ENCODE results near the gene DLG2.
"Not testable (repeated sequence)": the region's sequence is repeated elsewhere in the genome, so short reads cannot be mapped to it uniquely, and the experiment has no call there.

The DLG2 gene

DNA sequence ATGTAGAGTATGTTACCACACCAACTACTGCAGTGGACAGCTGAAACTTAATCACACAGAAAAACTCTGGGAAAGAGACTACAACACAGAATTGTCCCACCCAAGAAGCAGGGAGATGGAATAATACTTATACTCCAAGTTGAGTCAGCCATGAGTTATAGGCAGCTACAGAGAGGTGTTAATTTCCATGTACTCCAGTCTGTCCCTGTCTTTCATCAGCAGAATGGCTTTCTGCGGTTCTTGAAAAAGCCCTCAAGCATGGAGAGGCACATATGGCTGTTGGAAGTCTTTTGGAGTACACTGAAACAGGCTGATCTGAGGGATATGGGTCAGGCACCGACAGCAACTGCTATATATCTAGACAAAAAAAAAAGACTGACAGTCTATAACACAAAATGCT lies 219.5 kb downstream of the DLG2 start:
- ATAC-seq (ENCODE audit: low read depth) = no peak
- Mint-ChIP-seq H3K27ac (no peak overlapping the region), H3K36me3 (no peaks in the 10 kb centered on the region), H3K27me3 (no peaks in the 10 kb centered on the region), H3K4me3 (no peak overlapping the region), H3K9me3 (no peaks in the 10 kb centered on the region), H3K4me1 (peaks cover 3% of the 10 kb centered on the region)
- DNase-seq (ENCODE audit: low spot score in 2 of 2) = no peak

DNA sequence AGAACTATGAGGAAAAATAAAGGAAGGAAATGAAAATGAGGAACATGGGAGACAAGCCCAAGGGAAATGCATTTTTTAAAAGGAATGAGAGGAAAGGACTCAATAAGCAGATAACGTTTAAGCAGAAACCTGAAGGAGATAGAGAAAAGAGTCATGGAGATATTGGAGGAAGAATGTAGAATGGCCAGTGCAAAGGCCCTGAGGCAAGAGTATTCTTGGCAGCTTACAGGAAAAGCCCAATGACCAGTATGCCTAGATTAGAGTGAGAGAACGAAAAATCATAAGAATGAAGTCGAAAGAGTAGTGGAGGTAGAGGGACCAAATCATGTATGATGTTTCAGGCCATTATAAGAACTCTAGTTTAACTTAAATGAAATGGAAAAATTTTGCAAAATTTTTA lies 220.3 kb downstream of the DLG2 start:
- no peak for DNase-seq (ENCODE audit: low spot score in 2 of 2)
- no peak for ATAC-seq (ENCODE audit: low read depth)
- Mint-ChIP-seq H3K9me3 (no peaks in the 10 kb centered on the region), H3K4me1 (peaks cover 3% of the 10 kb centered on the region), H3K27me3 (no peaks in the 10 kb centered on the region), H3K27ac (no peak overlapping the region), H3K4me3 (no peak overlapping the region), H3K36me3 (no peaks in the 10 kb centered on the region)

GRCh38 chr11:85406316-85406715 lies 220.8 kb downstream of the DLG2 start:
- Mint-ChIP-seq H3K36me3 (no peaks in the 10 kb centered on the region), H3K27me3 (no peaks in the 10 kb centered on the region), H3K9me3 (peaks cover under 1% of the 10 kb centered on the region), H3K4me3 (no peak overlapping the region), H3K27ac (no peak overlapping the region), H3K4me1 (peaks cover 3% of the 10 kb centered on the region)
- ATAC-seq (ENCODE audit: low read depth) (no peak), DNase-seq (ENCODE audit: low spot score in 2 of 2) (no peak)

DNA sequence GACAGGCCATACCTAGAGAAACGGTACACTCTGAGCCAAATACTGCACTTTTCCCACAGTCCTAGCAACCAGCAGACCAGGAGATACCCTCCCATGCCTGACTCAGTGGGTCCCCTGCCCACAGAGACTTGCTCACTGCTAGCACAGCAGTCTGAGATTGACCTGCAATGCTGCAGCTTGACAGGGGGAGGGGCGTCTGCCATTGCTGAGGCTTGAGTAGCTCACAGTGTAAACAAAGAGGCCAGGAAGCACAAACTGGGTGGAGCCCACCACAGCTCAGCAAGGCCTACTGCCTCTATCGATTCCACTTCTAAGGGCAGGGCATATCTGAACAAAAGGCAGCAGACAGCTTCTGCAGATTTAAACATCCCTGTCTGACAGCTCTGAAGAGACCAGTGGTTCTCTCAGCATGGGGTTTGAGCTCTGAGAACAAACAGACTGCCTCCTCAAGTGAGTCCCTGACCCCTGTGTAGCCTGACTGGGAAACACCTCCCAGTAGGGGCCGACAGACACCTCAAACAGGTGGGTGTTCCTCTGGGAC lies 231.6 kb downstream of the DLG2 start:
- H3K4me3 Mint-ChIP-seq; H3K4me1 Mint-ChIP-seq; DNase-seq (ENCODE audit: low spot score in 2 of 2); H3K27me3 Mint-ChIP-seq; H3K27ac Mint-ChIP-seq; ATAC-seq (ENCODE audit: low read depth): not testable (repeated sequence)
- Mint-ChIP-seq H3K36me3 (peaks cover 11% of the 10 kb centered on the region), H3K9me3 (peaks cover 17% of the 10 kb centered on the region)

- H3K9me3 Mint-ChIP-seq = peaks cover 15% of the 10 kb centered on the region
- no peak overlapping the region for H3K4me3 Mint-ChIP-seq
- H3K27me3 Mint-ChIP-seq = no peaks in the 10 kb centered on the region
- peaks cover 11% of the 10 kb centered on the region for H3K36me3 Mint-ChIP-seq
- H3K27ac Mint-ChIP-seq = no peak overlapping the region
- no peak for DNase-seq (ENCODE audit: low spot score in 2 of 2)
- H3K4me1 Mint-ChIP-seq = peaks cover 10% of the 10 kb centered on the region
- ATAC-seq (ENCODE audit: low read depth) = no peak
Observed at GRCh38 chr11:85394283-85394682, 232.9 kb downstream of the DLG2 start.

DNA sequence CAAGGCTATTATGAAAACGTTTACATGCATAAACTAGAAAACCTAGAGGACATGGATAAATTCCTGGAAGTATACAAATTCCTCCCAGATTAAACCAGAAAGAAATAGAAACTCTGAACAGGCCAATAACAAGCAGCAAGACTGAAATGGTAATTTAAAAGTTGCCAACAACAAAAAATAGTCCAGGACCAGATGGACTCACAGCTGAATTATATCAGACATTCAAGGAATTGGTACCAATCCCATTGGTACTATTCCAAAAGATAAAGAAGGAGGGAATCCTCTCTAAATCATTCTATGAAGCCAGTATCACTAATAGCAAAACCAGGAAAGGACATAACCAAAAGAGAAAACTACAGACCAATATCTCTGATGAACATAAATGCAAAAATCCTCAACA lies 236.0 kb downstream of the DLG2 start:
- Mint-ChIP-seq H3K27me3 (no peaks in the 10 kb centered on the region), H3K9me3 (peaks cover 10% of the 10 kb centered on the region), H3K27ac (no peak overlapping the region), H3K4me1 (peaks cover 10% of the 10 kb centered on the region), H3K36me3 (peaks cover 4% of the 10 kb centered on the region), H3K4me3 (no peak overlapping the region)
- no peak for ATAC-seq (ENCODE audit: low read depth)
- DNase-seq (ENCODE audit: low spot score in 2 of 2) = no peak

DNA sequence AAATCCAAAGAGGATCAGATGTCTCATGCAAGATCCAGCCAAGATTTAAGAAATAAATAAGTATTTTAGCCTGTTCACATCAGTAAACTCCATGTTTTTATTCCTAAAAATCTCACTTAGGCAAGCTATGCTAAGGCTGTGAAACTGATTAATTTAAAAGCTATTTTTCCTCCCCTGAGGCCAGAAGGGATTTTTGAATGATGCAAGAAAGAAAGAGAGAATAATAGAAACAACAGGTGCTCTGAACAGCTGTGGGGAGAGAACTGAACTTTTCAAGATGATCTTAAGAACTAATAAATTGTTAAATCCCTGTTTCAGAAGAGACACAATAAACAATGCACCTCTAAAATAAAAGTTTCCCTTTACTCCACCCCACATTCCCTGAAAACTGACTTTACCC lies 241.6 kb downstream of the DLG2 start:
- Mint-ChIP-seq H3K36me3 (no peaks in the 10 kb centered on the region), H3K4me3 (no peak overlapping the region), H3K9me3 (peaks cover 3% of the 10 kb centered on the region), H3K4me1 (no peaks in the 10 kb centered on the region), H3K27me3 (no peaks in the 10 kb centered on the region), H3K27ac (no peak overlapping the region)
- ATAC-seq (ENCODE audit: low read depth) (no peak), DNase-seq (ENCODE audit: low spot score in 2 of 2) (no peak)

DNA sequence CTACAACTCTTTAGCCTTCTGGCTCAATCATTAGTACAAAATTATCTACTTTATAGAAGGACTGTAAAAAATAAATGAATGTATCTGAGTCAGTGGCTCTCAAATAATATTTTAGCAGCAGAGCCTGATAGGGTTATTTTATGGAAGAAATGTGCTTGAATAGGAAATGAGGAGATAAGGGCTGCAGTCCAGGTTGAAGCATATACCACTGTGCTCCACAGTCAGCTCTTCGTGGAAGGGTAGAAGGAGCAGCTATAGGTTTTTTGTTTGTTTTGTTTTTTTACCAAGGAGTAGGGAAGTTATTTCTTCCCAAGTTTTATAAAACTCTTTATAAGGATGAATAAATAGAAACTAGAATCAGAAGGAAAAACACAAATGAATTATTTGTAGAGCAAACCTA lies 242.0 kb downstream of the DLG2 start:
- Mint-ChIP-seq H3K4me3 (no peak overlapping the region), H3K27ac (no peak overlapping the region), H3K36me3 (no peaks in the 10 kb centered on the region), H3K27me3 (no peaks in the 10 kb centered on the region), H3K4me1 (no peaks in the 10 kb centered on the region), H3K9me3 (peaks cover 3% of the 10 kb centered on the region)
- DNase-seq (ENCODE audit: low spot score in 2 of 2) (no peak), ATAC-seq (ENCODE audit: low read depth) (no peak)

- H3K4me1 Mint-ChIP-seq = no peaks in the 10 kb centered on the region
- DNase-seq (ENCODE audit: low spot score in 2 of 2) = no peak
- no peak for ATAC-seq (ENCODE audit: low read depth)
- no peaks in the 10 kb centered on the region for H3K36me3 Mint-ChIP-seq
- no peaks in the 10 kb centered on the region for H3K27me3 Mint-ChIP-seq
- no peak overlapping the region for H3K27ac Mint-ChIP-seq
- peaks cover 3% of the 10 kb centered on the region for H3K9me3 Mint-ChIP-seq
- no peak overlapping the region for H3K4me3 Mint-ChIP-seq
Observed at GRCh38 chr11:85379066-85379465, 248.1 kb downstream of the DLG2 start.

DNA sequence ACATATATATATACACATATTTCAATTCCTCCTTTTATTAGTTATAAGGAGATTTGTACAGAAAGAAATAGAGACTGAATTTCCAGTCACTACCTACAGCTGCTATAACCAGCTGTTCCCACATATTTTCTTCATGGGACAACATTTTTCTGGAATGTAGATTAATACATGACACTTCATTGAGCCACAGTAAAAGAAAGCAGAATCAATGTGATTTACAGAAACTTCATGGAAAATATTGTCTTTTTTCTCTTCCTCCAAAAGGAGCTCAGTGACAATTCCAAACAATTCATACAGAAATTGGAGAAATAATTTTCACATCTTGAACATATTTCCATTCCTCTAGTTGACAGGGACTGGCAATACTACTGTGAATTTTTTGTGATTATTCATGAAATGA lies 249.2 kb downstream of the DLG2 start:
- H3K27ac Mint-ChIP-seq = no peak overlapping the region
- H3K36me3 Mint-ChIP-seq = no peaks in the 10 kb centered on the region
- H3K27me3 Mint-ChIP-seq = no peaks in the 10 kb centered on the region
- no peak overlapping the region for H3K4me3 Mint-ChIP-seq
- ATAC-seq (ENCODE audit: low read depth) (no peak), DNase-seq (ENCODE audit: low spot score in 2 of 2) (no peak)
- H3K9me3 Mint-ChIP-seq = peaks cover 1% of the 10 kb centered on the region
- H3K4me1 Mint-ChIP-seq = no peaks in the 10 kb centered on the region

DNA sequence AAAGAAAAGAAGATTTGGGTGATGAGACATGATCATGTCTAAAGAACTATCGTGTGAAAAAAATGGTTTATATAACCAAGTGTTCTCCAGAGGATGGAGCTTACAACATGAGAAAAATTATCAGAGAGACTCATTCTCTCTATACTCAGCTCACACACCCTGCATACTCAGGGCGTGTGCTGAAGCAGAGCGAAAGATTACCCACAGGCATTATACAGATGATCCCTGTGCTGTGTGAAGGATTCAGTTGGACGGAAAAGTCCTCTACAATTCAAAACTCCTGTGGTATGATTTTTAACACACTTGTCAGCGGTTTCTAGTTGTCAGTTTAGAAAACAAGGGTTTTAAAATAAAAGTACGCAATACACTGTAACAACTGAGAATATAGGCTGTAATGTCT lies 267.3 kb downstream of the DLG2 start:
- Mint-ChIP-seq H3K27ac (no peak overlapping the region), H3K36me3 (no peaks in the 10 kb centered on the region), H3K4me3 (no peak overlapping the region), H3K27me3 (no peaks in the 10 kb centered on the region), H3K9me3 (no peaks in the 10 kb centered on the region), H3K4me1 (no peaks in the 10 kb centered on the region)
- no peak for DNase-seq (ENCODE audit: low spot score in 2 of 2)
- no peak for ATAC-seq (ENCODE audit: low read depth)

DNA sequence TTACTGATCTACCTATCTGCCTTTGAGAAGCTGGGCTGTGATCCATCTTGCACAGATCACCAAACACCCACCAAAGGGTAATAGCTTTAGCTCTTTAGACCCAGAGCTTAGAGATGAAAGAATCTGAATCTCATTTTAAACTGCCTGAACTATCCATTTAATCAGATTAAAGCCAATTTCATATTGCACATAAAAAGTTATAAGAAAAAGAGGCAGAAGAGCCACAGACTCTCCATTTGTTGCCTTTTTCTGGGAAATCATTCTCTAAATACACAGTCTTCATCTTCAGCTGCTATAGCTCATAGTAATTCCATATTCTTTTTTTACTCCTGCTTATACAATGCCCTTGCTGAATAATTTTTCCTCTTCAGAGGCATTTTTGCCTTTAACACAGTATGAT lies 271.2 kb downstream of the DLG2 start:
- H3K4me3 Mint-ChIP-seq = no peak overlapping the region
- peaks cover 4% of the 10 kb centered on the region for H3K4me1 Mint-ChIP-seq
- no peaks in the 10 kb centered on the region for H3K9me3 Mint-ChIP-seq
- peaks cover 2% of the 10 kb centered on the region for H3K27me3 Mint-ChIP-seq
- DNase-seq (ENCODE audit: low spot score in 2 of 2) (no peak), ATAC-seq (ENCODE audit: low read depth) (no peak)
- no peaks in the 10 kb centered on the region for H3K36me3 Mint-ChIP-seq
- H3K27ac Mint-ChIP-seq = no peak overlapping the region

- H3K9me3 Mint-ChIP-seq; ATAC-seq (ENCODE audit: low read depth); H3K27ac Mint-ChIP-seq; H3K27me3 Mint-ChIP-seq; H3K36me3 Mint-ChIP-seq; DNase-seq (ENCODE audit: low spot score in 2 of 2); H3K4me1 Mint-ChIP-seq; H3K4me3 Mint-ChIP-seq: not testable (repeated sequence)
Observed at GRCh38 chr11:85349539-85349938, 277.6 kb downstream of the DLG2 start.

DNA sequence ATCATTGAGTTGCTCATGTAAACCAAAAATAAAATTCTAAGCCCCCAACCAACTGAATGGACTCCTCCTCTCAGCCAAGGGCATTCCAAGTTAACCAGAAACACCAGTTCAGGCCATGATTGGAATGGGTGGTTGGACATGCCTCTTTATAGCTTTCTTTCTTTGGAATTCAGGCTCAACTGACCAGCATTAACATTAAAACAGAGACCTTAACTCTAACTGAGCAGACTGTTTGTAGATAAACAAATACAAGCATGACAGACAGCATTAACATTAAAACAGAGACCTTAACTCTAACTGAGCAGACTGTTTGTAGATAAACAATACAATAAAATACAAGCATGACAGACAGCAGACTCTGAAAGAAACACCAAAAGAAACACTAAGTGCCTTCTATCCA lies 278.2 kb downstream of the DLG2 start:
- ATAC-seq (ENCODE audit: low read depth) (no peak), DNase-seq (ENCODE audit: low spot score in 2 of 2) (no peak)
- Mint-ChIP-seq H3K36me3 (no peaks in the 10 kb centered on the region), H3K9me3 (no peaks in the 10 kb centered on the region), H3K4me3 (no peak overlapping the region), H3K27me3 (peaks cover 2% of the 10 kb centered on the region), H3K4me1 (peaks cover 5% of the 10 kb centered on the region), H3K27ac (no peak overlapping the region)

- no peak overlapping the region for H3K27ac Mint-ChIP-seq
- no peaks in the 10 kb centered on the region for H3K36me3 Mint-ChIP-seq
- H3K27me3 Mint-ChIP-seq = no peaks in the 10 kb centered on the region
- peaks cover 5% of the 10 kb centered on the region for H3K4me1 Mint-ChIP-seq
- DNase-seq (ENCODE audit: low spot score in 2 of 2) = no peak
- no peaks in the 10 kb centered on the region for H3K9me3 Mint-ChIP-seq
- H3K4me3 Mint-ChIP-seq = no peak overlapping the region
- ATAC-seq (ENCODE audit: low read depth) = no peak
Observed at GRCh38 chr11:85347291-85347690, 279.9 kb downstream of the DLG2 start.

Data from memory B cell (primary cell).